HG02885 (cell line): Measurements from ENCODE around the gene SHROOM2.
"Not testable (repeated sequence)": the region's sequence is repeated elsewhere in the genome, so short reads cannot be mapped to it uniquely, and the experiment has no call there.

Source experiments
- ATAC-seq: cut with Tn5 transposase; IDR thresholded peaks from one replicate; pipeline ENCODE4 v1.9.1; 2021; ENCODE audit warnings: mild to moderate bottlenecking; ENCODE audit not compliant: unreplicated experiment, poor library complexity

Gene SHROOM2

DNA sequence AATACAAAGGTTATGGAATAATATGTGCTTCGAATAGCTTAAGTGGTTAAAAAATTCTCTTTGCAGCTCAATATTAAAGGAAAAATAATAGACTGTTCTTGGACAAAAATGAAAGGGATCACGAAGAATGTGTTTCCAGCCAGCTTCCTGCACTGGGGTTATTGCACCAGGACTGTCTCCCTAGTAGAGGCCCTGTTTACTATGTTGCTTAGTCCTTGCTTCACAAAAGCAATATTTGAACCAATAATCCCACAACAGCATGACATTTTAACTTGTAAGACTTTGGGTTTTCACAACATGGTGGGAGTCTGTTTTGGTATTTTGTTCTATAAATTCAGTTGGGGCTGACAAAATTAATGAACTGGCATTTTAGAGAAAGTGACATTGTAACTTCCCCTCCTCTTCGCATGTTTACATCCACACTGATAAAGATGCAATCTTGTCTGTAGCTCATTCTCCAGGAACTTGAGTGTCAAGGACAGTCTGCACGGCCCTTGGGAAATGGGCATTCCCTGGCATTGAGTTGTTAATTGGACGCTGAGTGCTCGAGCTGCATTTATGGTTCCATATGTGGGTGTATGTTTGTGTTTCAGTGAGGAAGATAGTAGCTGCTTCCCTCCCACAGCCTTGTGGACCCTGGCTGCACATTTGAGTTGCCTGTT is 39.0 kb downstream of the SHROOM2 start:
- no peak for ATAC-seq

DNA sequence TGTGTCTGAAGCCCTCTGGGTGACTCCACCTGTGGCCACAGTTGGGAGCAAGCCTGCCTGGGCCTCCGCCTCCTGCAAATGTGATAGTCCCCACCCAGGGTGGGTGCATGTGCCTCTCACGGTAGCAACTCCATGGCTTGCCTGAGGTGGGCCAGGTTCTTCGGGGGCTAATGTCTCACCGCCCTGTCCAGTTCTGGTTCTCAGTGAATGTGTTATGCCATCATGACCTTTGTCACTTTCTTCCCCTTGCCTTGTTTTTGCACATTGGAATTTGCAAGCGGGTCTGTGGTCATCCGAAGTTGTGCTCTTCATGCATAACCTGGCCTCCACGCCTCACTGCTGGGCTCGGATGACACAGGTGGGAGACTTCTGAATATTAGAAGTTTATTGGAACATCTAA is 39.7 kb downstream of the SHROOM2 start:
- ATAC-seq: no peak

DNA sequence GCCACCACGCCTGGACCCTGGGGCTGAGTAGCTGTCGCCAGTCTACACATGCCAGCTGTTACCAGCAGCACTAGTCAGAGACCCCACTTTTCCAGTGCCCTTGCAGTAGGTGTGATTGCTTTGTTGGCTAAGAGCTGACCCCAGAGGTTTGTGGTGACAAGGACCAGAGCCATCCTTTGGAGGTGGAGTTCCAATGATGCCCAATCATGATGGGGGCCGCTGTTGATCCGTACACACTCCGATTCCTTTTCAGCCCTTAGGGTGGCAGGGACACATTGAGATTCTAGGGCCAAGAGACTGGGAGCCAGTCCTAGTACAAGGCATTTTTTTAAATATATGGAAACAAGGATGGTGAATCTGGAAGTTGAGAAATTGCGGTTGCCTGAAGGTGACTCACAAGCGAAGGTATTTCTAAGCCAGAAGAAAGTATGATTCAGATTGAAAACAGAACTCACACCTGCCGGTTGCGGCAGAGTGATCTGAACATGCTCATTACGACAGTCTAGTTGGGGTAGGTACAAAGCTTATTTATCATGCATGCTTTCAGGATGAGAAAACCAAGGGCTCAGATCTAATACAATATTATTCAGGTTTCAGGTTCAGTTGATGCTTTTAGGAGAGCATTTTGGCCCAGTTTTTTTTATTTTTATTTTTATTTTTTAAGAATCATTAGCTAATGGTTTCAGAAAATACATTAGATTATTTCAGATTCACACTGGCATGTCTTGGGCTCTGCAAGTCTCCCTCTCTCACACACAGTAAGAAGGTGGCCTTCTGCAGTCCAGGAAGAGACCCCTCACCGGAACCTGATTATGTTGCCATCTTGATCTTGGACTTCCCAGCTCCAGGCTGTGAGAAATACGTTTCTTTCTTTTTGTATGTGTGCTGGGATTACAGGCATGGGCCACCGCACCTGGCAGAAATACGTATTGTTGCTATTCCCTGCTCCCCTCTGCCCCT is 43.4 kb downstream of the SHROOM2 start:
- ATAC-seq: peak; percentile 92

DNA sequence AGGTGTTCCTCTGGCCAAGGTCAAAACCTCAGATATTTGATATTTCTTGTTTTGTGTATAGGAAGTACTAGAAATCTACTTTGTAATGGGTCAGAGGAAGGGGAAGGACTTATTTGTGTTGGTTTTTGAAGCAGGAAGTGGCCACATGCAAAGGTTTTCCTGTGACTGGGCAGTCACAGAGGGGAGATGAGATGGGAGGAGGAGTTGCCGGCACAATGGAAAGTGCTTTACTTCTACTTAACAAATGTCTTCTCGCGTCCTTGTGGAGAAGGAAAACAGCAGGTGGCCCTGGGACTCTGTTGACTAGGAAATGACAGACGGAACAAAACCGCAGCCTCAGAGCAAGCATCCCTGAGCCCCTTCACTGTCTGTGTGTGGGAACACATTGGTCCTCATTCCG is 46.6 kb downstream of the SHROOM2 start:
- ATAC-seq: no peak

DNA sequence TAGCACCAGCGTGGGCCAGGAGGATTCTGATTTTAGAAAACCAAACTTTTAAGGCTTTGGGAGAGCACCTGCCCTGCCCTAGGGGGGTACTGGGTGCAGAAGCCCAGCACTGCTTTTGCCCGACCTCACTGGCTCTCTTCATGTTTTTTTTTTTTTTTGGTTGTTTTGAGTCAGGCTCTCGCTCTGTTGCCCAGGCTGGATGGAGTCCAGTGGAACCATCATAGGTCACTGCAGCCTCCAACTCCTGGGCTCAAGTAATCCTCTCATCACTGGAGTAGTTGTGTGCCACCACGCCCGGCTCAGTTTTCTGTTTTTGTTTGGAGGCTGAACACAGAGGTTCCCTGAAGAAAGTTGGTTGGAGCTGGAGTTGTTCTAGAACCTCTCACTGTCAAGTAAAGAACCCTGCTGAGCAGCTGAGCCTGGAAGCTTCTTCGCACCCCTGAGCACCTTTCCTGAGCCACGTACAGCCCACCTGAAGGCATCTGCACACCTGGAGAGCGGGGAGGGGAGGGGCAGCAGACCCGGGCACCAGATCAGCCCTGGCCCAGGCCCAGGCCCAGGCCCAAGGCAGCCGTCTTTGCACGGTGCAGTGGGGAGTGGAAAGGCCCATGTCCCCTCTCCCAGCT is 49.5 kb downstream of the SHROOM2 start:
- ATAC-seq: no peak

DNA sequence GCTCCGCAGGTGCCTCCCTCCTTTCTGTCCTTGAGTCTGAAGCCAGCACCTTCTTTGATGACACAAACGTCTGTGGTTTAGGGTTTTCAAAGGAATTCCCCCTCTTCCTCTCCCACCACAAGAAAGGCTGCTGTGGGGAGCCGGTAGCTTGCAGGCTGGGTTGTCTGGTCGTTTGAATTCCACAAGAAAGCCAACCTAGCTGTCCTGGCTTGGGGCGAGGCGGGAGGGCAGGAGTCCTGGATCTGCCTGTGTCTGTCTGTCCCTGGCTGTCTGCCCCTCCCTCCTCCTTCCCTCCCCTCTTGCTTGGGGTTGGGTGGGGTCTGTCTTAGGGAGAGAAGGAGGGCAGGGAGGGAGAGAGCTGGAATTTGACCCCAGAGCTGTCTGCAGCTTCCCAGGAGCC is 56.3 kb downstream of the SHROOM2 start:
- no peak for ATAC-seq

DNA sequence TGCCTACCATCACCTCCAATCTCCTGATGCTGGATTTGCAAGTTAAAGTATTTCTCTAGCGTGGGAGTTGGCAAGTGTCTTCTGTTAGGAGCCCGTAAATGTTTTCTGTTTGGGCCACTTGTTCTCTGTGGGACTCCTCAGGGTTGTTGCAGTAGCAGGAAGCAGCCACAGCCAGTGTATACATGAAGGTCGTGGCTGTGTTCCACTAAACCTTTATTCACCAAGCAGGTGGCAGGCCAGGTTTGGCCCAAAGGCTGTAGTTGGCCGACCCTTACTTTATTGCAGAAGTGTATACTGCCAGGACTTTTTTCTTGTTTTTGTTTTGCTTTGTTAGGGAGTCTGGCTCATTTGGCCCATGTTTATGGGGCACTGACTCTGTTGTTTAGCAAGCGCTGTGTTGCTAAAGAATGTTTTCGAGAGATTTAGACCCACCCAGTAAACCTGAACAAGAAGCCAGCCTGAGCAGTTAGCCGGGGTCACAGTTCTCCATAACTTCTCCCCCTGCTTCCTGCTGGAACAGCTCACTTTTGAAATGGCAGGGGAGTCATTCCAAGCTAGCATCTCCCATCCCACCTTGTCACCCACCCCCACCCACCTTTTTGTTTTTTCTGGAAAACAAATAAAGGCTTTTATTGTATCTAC is 58.8 kb downstream of the SHROOM2 start:
- ATAC-seq: no peak

DNA sequence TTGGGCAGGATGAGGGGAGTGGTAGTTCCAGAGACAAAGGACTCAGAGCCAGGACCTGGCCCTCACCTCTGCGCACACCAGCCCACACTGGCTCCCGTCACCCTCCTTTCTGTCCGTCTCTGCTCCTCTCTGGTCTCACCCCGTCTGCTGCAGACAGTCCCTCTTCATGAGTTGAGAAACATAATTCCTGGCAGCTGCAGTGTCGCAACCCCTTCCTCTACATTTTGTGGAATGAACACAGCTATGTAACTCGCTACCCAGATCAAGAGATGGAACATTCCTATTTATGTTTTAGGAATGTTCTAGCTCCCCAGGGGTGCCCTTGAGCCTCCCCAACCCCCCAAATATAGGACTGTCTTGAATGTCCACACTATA is 59.3 kb downstream of the SHROOM2 start:
- ATAC-seq: no peak

DNA sequence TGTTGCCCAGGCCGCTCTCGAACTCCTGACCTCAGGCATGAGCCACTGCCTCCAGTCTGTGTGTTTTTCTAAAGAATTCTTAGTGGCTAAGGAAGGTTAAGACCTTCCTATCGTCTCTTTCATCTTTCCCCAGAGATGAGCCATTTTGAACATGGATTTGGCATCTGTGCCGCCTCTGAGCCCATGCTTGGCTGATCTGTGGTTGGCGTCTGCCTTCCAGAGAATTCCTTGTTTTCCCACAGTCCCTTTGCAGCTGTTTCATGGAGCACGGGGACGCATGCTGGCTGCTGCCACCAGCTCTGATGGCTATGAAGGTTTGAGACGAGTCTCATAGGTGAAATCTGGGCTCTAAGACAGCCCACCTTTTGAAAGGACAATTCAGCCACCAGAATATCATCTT is 60.4 kb downstream of the SHROOM2 start:
- ATAC-seq: no peak

DNA sequence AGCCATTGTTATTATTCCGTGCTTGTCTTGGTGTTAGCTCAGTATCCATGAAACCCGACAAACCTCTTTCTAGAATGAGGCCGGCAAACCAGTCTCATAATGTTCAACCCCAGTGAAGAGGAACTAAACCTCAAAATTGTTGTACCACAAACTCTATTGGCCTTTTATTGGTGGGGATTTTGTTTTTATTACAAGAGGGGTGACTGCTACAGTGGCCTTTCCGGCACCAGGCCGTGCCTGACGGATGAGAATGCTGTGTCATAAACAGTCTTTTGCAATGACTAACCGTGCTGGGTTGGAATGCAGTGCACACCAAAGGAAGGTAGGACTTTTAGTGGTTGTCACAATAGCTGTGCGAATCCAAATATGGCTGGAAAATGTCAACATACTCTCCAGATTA is 60.8 kb downstream of the SHROOM2 start:
- ATAC-seq: no peak

DNA sequence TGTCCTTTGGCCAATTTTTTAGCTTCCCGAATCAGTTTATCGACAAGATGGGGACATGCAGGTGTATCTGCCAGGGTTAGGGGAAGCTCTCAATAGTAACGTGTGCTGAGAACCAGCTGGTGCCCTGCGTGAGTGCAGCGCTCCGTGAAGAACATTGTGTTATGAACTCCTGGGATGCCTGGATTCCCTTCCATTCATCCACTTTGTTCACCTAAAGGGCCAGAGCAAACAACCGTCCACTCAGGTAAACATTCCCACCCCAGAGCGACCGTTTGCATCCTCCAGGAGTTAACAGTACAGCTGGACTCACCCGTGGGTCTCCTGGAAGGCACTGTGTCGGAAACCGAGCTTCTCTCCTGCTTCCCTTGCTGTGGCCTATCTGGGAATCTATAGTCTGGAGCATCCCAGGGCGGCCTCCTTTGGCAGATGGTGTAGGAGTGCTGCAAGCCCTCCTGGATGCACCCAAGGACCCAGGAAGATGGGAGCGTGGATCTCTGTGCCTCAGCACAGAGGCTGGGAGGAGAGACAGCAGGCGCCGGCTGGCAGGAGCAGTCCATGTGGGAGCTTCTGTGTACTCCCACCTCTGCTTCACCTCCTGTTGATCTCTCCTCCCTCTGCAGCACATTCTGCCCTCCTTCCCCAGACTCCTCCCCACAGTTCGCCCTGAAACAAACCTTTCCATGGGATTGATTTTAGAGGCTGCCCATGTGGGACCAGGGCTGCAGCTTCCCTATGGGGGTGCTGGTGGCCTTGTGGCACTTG is 62.7 kb downstream of the SHROOM2 start:
- ATAC-seq: no peak

DNA sequence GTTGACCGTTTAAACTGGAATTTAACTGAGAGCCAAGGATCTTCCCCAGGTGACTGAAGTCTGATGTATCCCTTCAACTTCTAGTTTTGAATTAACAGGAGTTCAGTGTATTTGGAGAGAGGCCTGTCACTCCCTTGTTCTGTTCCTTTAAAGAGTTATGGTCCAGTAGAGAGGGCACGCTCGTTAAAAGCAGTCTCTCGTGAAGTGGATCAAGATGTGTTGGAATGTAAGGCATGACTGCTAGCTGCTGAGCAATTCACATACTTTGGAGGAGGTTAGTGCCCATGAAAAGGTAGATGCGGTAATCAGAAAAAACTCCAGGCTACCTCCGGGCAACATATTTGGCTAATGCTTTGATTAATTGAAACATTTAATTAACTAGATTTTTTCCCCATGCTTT is 65.7 kb downstream of the SHROOM2 start:
- no peak for ATAC-seq

DNA sequence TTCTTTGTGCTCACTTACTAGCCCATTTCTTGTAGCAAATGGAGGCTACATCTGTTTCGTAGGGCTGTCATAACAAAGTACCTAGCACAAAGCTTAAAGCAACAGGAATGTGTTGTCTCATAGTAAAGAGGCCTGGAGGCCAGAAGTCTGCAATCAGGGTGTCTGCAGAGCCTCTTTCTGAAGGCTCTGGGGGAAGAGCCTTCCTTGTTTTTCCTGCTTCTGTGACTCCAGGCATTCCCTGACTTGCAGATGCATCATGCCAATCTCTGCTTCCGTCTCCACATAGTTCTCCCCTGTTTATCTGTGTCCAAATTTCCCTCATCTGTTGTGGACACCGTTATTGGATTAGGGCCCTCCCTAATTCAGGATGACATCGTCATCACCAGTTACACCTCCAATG is 67.1 kb downstream of the SHROOM2 start:
- ATAC-seq: no peak

DNA sequence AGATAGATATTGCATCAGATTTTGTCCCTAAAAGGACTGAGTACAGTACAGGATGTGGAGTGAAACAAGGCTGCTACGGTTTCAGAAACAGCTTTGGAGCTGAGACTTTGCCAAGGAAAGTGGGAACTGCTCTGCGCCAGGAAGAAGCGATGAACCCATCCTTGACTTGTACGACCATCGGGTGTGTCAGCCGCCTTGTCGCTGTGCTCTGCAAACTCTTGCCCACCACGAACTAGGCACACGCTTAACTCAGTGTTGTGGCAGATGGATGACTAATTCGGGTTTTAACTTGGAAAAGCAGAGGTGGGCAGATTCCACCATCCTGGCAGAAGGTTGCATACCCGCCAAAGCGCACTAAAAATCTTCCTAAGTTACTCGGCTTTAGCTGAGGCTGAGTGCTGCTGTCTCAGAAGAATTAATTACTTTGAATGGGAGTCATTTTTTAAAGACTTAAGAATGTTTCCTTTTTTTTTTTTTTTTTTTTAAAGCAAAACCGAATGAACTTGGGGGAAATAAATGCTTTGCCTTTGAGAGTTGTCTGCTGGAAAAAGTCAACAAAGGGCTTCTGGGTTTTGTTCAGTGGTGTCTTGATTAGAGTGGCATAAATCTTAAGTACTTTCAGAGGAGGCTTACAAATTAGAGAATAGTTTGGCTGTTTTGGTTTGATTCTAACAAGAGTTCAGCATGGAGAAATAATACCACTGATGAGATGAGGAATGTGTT is 69.5 kb downstream of the SHROOM2 start:
- ATAC-seq: no peak

DNA sequence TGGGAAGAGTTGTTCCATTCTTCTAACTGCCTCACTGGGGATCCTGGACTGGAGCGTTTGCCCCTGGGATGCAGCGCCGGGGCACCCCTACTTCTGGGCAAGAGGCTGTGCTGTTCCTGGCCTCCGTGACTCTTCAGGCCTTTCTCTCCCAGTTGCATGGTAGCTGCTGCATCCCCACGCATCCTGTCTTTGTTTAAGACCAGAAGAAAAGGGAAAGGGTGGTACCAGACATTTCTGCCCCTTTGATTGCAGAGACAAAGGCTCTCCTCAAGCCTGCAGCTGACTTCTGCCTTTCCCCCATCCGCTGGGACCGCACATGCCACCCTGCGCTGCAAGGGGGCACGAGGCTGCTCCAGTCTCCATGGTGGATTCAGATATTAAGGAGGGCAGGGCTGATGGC is 70.4 kb downstream of the SHROOM2 start:
- ATAC-seq: no peak

DNA sequence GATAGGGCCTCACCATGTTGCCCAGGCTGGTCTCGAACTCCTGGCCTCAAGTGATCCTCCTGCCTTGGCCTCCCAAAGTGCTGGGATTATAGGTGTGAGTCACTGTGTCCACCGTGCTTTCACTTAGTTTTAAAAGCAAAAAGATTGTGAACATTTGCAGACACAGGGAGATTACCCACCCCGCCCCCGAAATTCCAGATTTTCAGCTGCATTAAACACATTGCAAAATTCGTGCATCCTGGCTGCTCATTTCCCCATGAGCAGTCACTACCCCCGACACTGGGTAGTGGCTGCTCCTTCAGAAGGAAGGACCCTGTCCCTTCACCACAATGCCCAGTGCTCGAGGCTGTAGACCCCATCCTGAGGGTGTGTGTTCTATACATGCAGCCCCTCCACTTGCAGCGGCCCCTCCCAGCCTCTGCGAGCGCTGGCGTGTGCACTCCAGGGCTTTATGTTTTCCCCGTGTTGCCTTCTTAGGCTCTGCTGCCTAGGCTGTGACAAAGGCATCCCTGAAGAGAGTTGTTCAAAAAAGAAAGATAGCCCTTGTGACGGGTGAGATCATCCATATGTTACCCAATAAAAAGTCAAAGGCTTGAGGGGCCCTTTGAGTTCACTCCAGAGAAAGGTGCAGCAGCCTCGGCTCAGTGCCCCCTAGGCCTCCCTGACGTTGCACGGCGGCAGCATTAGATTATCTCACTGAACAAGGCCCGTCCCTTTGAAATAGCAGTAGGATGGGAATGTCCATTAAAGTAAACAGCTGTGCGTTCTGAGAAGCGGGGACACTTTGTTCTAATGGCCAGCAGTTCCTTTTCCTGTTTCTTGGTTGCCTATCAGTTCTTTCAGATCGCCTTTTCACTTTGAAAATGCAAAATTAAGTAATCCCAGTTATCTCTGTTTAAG is 71.6 kb downstream of the SHROOM2 start:
- no peak for ATAC-seq

DNA sequence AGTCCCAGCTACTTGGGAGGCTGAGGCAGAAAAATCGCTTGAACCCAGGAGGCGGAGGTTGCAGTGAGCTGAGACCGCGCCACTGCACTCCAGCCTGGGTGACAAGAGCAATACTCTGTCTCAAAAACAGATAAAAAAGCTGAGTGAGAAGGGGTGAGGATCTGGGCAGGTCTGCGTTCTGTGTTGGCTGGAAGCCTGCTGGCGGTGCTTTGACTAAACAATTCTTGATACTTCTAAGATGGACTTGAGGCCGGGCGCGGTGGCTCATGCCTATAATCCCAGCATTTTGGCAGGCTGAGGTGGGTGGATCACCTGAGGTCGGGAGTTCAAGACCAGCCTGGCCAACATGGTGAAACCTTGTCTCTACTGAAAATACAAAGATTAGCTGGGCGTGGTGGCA is 72.5 kb downstream of the SHROOM2 start:
- ATAC-seq: not testable (repeated sequence)

DNA sequence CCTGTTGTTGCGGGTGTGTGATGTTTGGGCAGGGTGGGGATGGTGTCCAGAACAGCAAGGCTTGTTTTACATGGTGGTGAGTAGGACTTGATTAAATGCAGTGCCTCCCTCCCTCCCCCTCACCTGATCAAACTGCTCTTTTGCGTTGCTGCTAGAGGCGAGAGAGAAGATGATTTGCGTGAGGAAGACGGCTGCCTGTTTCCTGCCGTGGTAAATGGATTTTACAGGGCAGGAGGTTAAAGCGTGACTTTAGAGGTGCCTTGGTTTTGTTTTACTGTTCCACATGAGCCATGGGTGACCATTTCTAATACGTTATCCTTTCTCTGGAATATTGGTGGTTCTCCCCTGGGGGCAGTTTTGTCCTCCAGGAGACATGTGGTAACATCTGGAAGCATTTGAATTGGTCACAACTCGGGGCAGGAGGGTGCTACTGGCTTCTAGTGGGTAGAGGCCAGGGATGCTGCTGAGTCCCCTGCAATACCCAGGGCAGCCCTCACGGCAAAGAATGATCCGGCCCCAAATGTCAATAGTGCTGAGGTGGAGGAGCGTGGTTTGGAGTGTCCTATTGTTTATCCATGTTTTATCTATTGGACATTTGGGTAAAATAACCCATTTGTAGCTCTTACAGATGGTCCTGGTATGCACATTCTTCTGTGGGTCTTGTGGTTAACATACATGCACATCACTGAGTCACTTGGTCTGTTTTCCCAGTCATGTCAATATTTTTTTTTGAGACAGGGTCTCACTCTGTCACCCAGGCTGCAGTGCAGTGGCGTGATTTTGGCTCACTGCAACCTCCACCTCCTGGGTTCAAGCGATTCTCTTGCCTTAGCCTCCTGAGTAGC is 73.7 kb downstream of the SHROOM2 start:
- ATAC-seq: no peak
